ENCODE data around the gene KIAA0319L. TPM values are rescaled to one million over a fixed set of nuclear protein-coding genes. Genes with fewer than 3 reads are reported as not detected.

The KIAA0319L gene
- total RNA-seq, 1 experiment from 2014 or later, result 46.4 TPM

- H3K56ac ChIP-seq (ENCODE audit: insufficient read length, low read depth, low read length), result no peak overlapping the region
- no peak overlapping the region for H4K5ac ChIP-seq (ENCODE audit: insufficient read length, low read depth, low read length)
- no peaks in the 10 kb centered on the region for H3K27me3 ChIP-seq (ENCODE audit: insufficient read depth, low read length)
- H3K23ac ChIP-seq (ENCODE audit: insufficient read length, low read depth, low read length), result no peak overlapping the region
- H2AK5ac ChIP-seq (ENCODE audit: insufficient read length, low read length), result no peak overlapping the region
- H3K79me1 ChIP-seq (ENCODE audit: insufficient read depth, low read depth, low read length, poor library complexity, severe bottlenecking), result no peaks in the 10 kb centered on the region
- H2BK5ac ChIP-seq (ENCODE audit: insufficient read length, low read length), result no peak overlapping the region
- peak overlapping the region; percentile 98 for H3K4me2 ChIP-seq (ENCODE audit: insufficient read depth, insufficient read length, low read length)
- no peak overlapping the region for H3K14ac ChIP-seq (ENCODE audit: insufficient read depth, low read length)
- H2BK20ac ChIP-seq (ENCODE audit: low read depth, low read length, poor library complexity, severe bottlenecking), result no peak overlapping the region
- no peak overlapping the region for H3T11ph ChIP-seq (ENCODE audit: low read length)
- Mint-ChIP-seq H3K4me3 (peak overlapping the region; percentile 91 to 98), H3K9me3 (peaks cover 0 to 4% of the 10 kb centered on the region in 2 experiments; a peak in 2 of 5 replicates), H3K27me3 (ENCODE audit: low read depth) (no peaks in the 10 kb centered on the region), H3K36me3 (ENCODE audit: insufficient read depth in 1 of 3, low read depth in 3 of 3) (peaks cover 19 to 37% (median 26%) of the 10 kb centered on the region in 3 experiments; a peak in 6 of 7 replicates), H3K27ac (peak overlapping the region; percentile 22 to 100 (median 98)), H3K4me1 (peaks cover 45 to 55% of the 10 kb centered on the region in 2 experiments)
- peak overlapping the region; percentile 96 for H3K27ac ChIP-seq (ENCODE audit: insufficient read length, low read depth, low read length)
- no peak overlapping the region for H3K9ac ChIP-seq (ENCODE audit: extremely low read depth, insufficient read length, low read length)
- no peak overlapping the region for H3K18ac ChIP-seq (ENCODE audit: insufficient read length, low read depth, low read length)
- peak overlapping the region; percentile 40 for H2BK12ac ChIP-seq (ENCODE audit: insufficient read length, low read depth, low read length)
- H2AFZ ChIP-seq (ENCODE audit: low read length), result no peak overlapping the region
- no peak overlapping the region for H3K4ac ChIP-seq (ENCODE audit: low read depth, low read length)
- H3K4me1 ChIP-seq (ENCODE audit: insufficient read depth, low read length), result peaks cover 6% of the 10 kb centered on the region; the same call in 1 of the 2 replicates
- H3K23me2 ChIP-seq (ENCODE audit: insufficient read length, low read depth, low read length, poor library complexity, severe bottlenecking), result peaks cover 21% of the 10 kb centered on the region
- no peak overlapping the region for H4K8ac ChIP-seq (replicated peaks; ENCODE audit: insufficient read length, low read depth, low read length)
- TF ChIP-seq, protein P1, sequence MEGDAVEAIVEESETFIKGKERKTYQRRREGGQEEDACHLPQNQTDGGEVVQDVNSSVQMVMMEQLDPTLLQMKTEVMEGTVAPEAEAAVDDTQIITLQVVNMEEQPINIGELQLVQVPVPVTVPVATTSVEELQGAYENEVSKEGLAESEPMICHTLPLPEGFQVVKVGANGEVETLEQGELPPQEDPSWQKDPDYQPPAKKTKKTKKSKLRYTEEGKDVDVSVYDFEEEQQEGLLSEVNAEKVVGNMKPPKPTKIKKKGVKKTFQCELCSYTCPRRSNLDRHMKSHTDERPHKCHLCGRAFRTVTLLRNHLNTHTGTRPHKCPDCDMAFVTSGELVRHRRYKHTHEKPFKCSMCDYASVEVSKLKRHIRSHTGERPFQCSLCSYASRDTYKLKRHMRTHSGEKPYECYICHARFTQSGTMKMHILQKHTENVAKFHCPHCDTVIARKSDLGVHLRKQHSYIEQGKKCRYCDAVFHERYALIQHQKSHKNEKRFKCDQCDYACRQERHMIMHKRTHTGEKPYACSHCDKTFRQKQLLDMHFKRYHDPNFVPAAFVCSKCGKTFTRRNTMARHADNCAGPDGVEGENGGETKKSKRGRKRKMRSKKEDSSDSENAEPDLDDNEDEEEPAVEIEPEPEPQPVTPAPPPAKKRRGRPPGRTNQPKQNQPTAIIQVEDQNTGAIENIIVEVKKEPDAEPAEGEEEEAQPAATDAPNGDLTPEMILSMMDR (conservative IDR thresholded peaks at IDR 0.05), result no peak
- WGBS (ENCODE audit: extremely low coverage, insufficient read length, low lambda C conversion rate), result no CpG with 5 or more reads among the region's 10 CpGs
- peaks cover 8% of the 10 kb centered on the region; the same call in 1 of the 2 replicates for H3K79me2 ChIP-seq (ENCODE audit: insufficient read depth, low read length)
- H4K91ac ChIP-seq (ENCODE audit: insufficient read length, low read depth, low read length), result no peak overlapping the region
- H4K20me1 ChIP-seq (ENCODE audit: control insufficient read depth, insufficient read depth, insufficient read length), result no peaks in the 10 kb centered on the region
- no peaks in the 10 kb centered on the region for H3K9me3 ChIP-seq (ENCODE audit: control insufficient read depth, low read depth, low read length)
- no peak for DNase-seq
- H2BK120ac ChIP-seq (ENCODE audit: low read depth, low read length, poor library complexity, severe bottlenecking), result no peak overlapping the region
- no peak overlapping the region for H2BK15ac ChIP-seq (ENCODE audit: low read depth, low read length)
Measured at GRCh38 chr1:35555601-35556477, 1.4 kb downstream of the KIAA0319L start.

All from H9 (cell line).